Measurements from ENCODE around the gene COG7.

GRCh38 chr16:23502466-23502865, 49.5 kb upstream of the COG7 start:
- TF ChIP-seq CTCF (IDR thresholded peaks at IDR 0.05) (no peak), POLR2A (IDR thresholded peaks at IDR 0.05) (no peak)
